Measurements from ENCODE around the gene PZP. TPM values are rescaled to one million over a fixed set of nuclear protein-coding genes. Genes with fewer than 3 reads are reported as not detected.
A peak's percentile ranks its signal among the peaks of the same experiment; 100 is the strongest.

PZP gene
- total RNA-seq, 1 experiment from 2014 or later, result not detected

DNA sequence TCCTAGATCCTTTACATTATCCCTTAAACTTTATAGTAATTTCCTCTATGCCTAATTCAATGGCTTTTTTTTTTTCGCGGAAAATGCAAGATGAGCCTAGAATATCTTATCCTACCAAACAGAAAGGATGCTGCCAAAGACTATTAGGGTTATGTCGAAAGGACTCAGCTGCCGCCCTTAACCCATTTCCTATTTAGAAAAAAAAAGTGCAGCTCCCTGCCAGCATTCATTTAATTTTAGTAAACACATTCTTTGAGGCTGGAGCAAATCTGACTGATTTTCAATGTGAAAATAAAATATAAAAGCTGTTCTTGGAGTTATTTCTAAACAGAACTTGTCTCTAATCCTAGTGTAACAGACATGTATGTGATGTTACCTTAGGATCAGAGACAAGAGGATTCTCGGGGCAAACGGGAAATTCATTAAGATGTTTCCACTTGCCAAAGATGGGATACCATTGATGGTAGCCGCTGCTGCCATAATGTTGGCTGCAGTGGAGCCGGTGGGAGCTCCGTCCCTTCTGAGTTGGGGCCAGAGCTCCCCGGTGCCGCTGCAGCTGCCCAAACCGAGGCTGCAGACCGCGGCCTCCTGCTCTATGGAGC is 84.3 kb downstream of the PZP start:
- no peak overlapping the region for H3K27ac ChIP-seq
- DNase-seq, result no peak

DNA sequence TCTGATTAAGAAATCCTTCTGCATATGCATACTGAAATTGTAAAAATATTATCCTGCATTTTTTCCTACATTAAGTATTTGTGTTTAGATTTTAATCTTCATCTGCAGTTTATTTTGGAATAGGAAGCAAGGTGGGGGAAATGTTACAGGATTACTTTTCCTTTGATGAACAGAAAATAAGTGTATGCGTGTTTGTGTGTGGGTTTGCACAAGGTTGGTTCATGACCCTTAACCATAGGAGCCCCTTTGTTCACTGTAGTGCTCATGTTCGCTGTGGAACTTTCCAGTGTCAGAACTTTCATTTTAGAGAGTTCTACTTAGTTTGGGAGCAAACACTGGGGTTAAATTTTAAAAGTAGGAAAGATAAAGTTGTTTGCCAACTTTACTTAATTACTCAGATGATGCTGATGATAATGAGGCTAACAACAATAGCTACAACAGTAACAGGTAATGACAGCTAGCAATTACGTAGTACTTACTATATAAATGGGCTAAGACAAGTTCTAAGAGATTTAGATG is 86.0 kb downstream of the PZP start:
- Histone ChIP-seq H3K4me1 (no peaks in the 10 kb centered on the region), H3K27ac (no peak overlapping the region), H3K27me3 (no peaks in the 10 kb centered on the region), H3K36me3 (no peaks in the 10 kb centered on the region), H3K9me3 (replicated peaks) (no peaks in the 10 kb centered on the region), H3K4me3 (no peak overlapping the region)
- no peak for DNase-seq

More for the DNA sequence above, 84.3 kb downstream of the PZP start:
- no peak overlapping the region for H3K4me3 ChIP-seq
- H3K36me3 ChIP-seq, result no peaks in the 10 kb centered on the region
- H3K27me3 ChIP-seq, result no peaks in the 10 kb centered on the region
- no peaks in the 10 kb centered on the region for H3K9me3 ChIP-seq (replicated peaks)
- no peaks in the 10 kb centered on the region for H3K4me1 ChIP-seq

DNA sequence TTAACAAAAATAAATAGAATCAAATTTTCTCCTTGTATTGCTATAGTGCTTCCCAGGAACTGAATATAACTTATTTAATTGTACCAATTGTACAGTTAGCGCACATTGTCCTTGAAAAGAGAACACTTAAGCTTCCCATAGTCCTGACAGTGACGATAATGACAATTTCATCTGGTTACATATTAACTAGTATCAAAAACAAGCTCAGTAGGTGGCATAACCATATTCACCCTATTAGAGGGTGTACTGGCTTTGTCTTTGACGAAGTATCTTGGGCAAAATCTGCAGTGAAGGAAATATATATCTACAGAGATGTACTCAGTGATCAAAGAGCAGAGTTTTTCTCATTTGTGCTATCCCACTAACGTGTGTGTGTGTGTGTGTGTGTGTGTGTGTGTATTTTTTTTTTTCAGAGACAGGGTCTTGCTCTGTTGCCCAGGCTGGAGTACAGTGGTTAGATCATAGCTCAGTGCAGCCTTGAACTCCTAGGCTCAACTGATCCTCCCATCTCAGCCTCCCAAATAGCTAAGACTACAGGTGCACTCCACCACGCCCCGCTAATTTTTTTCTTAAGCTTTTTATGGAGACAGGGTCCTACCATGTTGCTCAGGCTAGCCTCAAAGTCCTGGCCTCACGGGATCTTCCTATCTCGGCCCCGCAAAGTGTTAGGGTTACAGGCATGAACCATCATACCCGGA is 87.6 kb downstream of the PZP start:
- no peaks in the 10 kb centered on the region for H3K27me3 ChIP-seq
- H3K9me3 ChIP-seq (replicated peaks), result no peaks in the 10 kb centered on the region
- H3K4me3 ChIP-seq, result no peak overlapping the region
- no peaks in the 10 kb centered on the region for H3K4me1 ChIP-seq
- H3K36me3 ChIP-seq, result no peaks in the 10 kb centered on the region
- no peak for DNase-seq
- H3K27ac ChIP-seq, result no peak overlapping the region

DNA sequence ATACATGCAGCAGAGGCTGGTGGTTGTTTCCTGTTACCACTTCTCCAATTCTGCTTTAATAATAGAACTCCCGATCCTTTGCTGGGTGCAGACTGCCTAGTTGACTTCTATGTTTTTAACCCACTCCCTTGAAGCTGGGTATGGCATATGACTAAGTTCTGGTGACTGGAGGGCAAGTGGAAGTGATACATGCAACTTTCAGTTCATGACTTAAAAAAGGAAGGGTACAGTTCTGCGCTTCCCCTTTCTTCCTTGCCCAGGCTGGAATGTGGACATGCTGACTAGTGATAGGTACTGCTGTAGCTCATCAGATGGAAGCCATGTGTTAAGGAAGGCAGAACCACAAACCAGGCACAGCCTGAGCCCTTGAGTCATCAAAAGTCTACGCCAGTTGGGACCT is 90.0 kb downstream of the PZP start:
- DNase-seq, result no peak
- Histone ChIP-seq H3K27me3 (no peaks in the 10 kb centered on the region), H3K4me1 (no peaks in the 10 kb centered on the region), H3K9me3 (replicated peaks) (no peaks in the 10 kb centered on the region), H3K4me3 (no peak overlapping the region), H3K27ac (no peak overlapping the region), H3K36me3 (no peaks in the 10 kb centered on the region)

DNA sequence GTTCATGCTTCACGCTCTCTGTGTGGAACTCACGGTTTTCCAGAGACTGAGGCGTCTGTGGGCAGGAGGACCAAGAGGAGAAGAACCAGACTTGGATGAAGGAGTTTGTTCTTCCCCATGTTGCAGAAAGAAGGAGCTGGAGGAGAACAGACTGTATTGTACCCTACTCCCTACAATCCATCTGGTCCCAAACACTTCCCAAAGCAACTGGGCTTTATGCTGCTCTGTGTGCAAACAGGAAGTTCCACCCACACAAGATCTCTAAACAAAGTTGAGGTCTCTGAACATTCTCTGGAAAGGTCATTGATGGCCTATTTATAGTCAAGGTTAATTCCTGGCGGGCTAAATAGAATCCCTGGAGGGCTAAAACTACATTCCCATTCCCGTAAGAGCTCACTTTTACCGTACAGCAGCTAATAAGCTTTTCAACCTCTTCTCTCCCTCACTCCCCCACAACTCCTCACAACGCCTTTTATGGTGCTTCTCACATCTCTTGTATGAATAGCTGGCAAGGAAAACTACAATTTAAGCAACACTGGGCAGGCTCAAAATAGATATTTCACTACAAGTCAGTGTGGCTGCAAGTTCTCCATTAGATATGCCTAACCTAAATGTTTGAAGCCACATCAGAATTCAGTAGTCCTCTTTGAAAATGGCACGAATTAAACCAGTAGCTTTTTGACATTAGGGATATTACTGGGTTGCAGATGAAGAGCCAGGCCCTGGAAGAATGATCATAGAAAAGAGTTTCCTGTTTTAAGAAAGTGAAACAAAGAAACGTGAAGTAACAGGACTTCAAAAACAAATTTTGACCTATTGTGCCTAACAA is 92.2 kb downstream of the PZP start, which contains the start of gene A2M:
Gene A2M, minus strand, starts transcription at position 189 of the 829 bp plus-strand sequence. Its CDS starts 70 bp downstream, at position 119.
- Histone ChIP-seq H3K9me3 (replicated peaks) (no peaks in the 10 kb centered on the region), H3K27me3 (no peaks in the 10 kb centered on the region), H3K27ac (no peak within 1 kb of the TSS), H3K4me3 (no peak within 1 kb of the TSS), H3K36me3 (no peaks in the 10 kb centered on the region), H3K4me1 (no peaks in the 10 kb centered on the region)
- peak in 1 of 2 experiments; percentile 15 for DNase-seq

DNA sequence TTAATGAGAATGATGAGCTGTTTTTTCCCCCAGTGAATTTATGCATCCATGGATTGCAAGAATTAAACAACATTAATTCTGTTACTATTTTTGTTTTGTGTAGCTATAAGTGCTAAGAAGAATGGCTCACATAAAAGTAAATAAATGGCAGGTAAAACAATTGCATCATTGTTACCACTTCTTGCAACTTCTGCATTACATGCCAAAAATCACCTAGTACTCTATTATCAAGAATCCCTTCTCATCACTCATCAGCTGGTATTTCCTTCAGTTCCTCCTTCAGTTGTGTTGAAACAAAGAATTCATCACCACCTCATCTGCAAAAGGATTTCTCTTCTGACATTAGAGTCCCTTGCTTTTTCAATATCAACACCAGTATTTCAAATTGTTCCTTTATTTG is 93.2 kb downstream of the PZP start:
- no peaks in the 10 kb centered on the region for H3K9me3 ChIP-seq (replicated peaks)
- DNase-seq, result no peak
- H3K27ac ChIP-seq, result no peak overlapping the region
- H3K4me3 ChIP-seq, result no peak overlapping the region
- no peaks in the 10 kb centered on the region for H3K27me3 ChIP-seq
- H3K4me1 ChIP-seq, result no peaks in the 10 kb centered on the region
- H3K36me3 ChIP-seq, result no peaks in the 10 kb centered on the region

DNA sequence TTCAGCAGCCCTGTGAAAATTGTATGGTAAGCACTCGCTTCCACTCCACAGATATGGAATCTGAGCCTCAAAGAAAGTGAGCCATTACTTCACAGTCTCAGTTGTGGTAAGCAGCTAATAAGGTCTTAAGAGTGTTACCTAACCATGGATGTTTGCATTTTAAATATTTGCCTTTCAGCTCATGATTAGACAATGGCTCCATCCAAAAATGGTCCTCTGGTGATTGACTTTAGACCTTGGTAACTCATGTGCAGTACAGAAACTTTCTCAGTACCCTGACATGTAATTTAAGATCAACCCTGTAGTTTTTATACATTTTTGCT is 94.2 kb downstream of the PZP start:
- no peak overlapping the region for H3K4me3 ChIP-seq
- DNase-seq, result no peak

DNA sequence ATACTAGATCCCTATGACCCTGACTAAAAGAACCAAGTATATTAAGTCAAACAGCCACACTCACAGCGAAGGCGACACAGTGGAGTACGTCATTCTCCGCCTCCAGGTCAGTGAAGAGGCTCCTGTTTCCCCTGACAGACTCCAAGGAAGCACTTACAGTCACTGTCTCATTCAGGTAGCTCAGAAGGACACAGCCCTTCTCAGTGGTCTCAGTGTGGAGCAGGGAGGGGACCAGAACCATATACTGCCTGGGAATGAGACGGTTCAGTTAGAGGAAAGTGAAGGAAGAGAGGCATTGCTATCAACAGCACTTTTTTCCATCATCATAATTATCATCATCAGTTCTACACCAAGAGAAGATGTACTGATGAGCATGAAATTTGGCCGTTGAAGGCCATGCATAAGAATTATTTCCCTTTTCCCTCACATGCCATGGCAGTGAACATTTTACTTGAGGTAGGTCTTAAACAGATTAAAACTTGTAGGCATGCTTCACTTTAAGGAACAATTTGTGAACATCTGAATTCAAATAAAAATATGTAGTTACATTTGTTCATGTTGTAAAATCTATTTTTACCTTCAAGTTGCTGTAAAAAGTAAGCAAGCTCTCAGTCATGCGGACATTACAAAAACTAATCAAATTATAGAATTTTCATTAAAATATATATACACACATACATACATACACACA is 94.8 kb downstream of the PZP start:
- Histone ChIP-seq H3K4me1 (no peaks in the 10 kb centered on the region), H3K36me3 (no peaks in the 10 kb centered on the region), H3K27me3 (no peaks in the 10 kb centered on the region), H3K9me3 (replicated peaks) (no peaks in the 10 kb centered on the region), H3K27ac (no peak overlapping the region), H3K4me3 (no peak overlapping the region)
- DNase-seq, result no peak

More for the DNA sequence above, 94.2 kb downstream of the PZP start:
- Histone ChIP-seq H3K4me1 (no peaks in the 10 kb centered on the region), H3K27me3 (no peaks in the 10 kb centered on the region), H3K27ac (no peak overlapping the region), H3K9me3 (replicated peaks) (no peaks in the 10 kb centered on the region), H3K36me3 (no peaks in the 10 kb centered on the region)

DNA sequence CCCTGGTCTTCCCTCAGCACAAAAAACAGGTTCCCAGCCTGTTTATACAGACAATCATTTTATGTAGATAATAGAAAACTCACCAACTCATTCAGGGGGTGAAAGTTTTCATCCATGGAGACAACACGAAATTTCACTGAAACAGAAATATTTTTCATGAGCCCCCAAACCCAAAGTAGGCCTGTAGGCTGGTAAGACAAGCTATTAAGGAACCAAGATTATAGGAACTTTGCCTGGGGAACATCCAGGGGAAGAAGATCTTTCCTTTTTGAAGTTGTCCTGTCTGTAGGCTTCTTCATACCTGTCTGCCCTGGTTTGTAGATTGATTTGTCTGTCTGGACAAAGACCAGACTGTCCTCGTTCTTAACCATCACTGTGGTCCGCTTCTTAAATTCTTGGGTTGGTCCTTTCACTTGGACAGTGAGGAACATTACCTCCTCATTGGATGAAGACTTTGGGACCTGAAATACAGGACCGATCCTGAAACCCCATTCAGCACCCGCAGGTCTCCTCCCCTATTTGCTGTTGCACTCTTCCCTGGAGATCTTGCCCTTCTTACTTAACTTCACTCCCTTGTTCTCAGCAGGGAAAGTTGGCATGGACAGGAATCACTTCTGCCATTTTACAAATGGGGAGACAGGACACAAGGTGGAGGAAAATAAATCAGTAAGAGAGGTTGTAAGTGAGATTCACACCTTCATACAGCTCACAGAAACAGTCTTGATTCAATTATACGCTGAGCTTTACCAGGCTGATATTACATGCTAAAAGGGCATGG is 95.9 kb downstream of the PZP start:
- Histone ChIP-seq H3K9me3 (replicated peaks) (no peaks in the 10 kb centered on the region), H3K36me3 (no peaks in the 10 kb centered on the region), H3K27ac (no peak overlapping the region), H3K27me3 (no peaks in the 10 kb centered on the region), H3K4me3 (no peak overlapping the region), H3K4me1 (no peaks in the 10 kb centered on the region)
- DNase-seq, result no peak

DNA sequence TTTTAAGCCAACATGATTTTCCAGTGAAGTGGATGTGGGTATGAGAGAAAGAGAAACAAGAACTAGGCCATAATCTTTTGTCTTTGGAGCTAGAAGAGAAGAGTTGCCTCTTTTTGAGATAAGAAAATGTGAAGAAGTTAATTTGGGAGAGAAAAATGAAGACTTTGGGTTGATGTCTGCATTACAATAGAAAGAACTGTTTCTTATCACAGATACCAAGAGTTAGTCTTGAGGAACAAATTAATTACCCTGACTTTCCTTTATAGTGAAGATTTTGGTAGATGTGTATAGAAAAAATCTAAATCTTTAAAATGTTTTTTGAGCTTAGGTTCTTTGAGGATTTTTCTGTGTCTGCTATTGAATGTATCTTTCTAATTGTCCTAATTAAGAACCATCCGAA is 96.7 kb downstream of the PZP start:
- no peaks in the 10 kb centered on the region for H3K9me3 ChIP-seq (replicated peaks)
- H3K36me3 ChIP-seq, result no peaks in the 10 kb centered on the region
- DNase-seq, result no peak
- H3K4me1 ChIP-seq, result no peaks in the 10 kb centered on the region
- no peaks in the 10 kb centered on the region for H3K27me3 ChIP-seq
- H3K27ac ChIP-seq, result no peak overlapping the region
- no peak overlapping the region for H3K4me3 ChIP-seq

DNA sequence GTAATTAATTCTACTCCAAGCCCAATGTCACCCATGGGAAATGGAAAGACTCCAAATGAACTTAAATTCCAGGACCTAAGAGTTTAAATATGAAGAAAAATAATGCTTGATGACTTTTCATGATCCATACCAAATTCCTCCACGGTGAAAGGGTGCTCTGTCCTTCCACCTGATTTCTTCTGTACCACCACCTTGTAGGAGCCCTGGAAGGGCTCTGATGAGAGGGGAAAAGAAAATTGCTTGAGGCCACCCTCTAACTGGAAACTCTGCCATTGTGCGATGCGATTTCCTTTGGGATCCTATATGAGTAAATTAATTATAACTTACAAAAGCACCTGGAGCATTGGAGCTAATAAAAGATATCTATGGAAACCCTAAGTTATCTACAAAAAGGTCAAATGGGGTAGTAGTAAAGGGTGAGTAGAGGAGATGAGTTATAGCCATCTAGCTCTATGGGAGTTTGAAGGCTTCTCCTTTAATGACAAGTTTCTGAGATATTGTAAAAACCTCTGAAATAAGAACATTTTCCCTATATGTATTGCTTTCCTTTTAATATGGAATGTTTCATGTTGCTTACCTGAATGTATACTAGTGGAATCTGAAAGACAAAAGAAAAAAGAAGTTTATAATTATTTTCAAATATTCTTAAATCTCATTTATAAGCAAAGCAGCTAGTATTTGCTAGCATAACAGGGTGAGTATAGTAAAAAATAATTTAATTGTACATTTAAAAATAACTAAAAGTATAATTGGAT is 98.3 kb downstream of the PZP start:
- H3K4me3 ChIP-seq, result no peak overlapping the region
- no peaks in the 10 kb centered on the region for H3K4me1 ChIP-seq
- H3K9me3 ChIP-seq (replicated peaks), result no peaks in the 10 kb centered on the region
- no peak overlapping the region for H3K27ac ChIP-seq
- H3K27me3 ChIP-seq, result no peaks in the 10 kb centered on the region
- DNase-seq, result no peak
- no peaks in the 10 kb centered on the region for H3K36me3 ChIP-seq

DNA sequence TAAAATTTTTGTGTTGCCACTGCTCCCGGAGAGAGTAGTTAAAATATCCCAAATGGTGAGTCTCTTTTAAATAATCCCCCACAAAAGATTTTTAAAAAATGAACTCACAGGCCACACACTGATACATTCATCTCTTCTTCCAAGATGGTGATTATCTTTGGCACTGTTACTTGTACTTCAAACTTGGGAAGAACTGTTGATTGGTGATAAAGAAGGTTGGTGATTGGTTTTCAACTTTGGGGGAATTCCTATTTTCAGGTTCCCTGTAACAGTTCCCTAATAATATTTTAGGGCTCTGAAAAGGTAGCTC is 99.0 kb downstream of the PZP start:
- DNase-seq, result no peak
- Histone ChIP-seq H3K4me1 (no peaks in the 10 kb centered on the region), H3K36me3 (no peaks in the 10 kb centered on the region), H3K27me3 (no peaks in the 10 kb centered on the region), H3K9me3 (replicated peaks) (no peaks in the 10 kb centered on the region), H3K4me3 (no peak overlapping the region), H3K27ac (no peak overlapping the region)

DNA sequence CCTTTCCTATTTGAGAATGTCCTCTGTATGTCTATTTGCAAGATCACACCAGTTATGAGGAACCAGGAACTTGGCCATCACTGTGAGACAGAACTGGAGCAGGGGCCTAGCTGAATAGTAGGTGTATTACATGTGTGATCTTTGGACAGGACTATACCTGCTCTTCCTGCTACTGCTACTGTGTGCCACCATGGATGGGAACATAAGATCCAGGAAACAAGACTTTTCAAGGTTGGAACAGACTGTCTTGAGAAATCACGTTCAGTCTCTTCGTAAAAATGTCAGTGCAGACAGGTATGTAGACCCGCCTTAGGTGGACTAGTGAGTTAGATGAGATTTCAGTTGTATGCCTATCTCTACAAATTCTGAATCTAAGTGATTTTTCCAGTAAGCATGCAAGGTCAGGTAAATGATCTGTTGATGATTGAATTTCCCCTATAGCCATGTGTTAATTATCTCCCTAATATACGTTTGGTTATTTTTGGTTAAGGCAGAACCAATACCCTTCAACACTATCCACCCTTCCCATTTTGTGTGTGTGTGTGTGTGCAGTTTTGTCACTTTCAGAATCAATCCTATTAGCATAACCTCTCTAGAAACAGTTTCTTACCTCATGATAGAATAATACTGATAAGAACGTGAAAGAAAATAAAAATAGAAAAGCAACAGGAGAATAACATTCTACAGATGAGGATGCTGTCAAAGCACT is 99.5 kb downstream of the PZP start:
- Histone ChIP-seq H3K36me3 (no peaks in the 10 kb centered on the region), H3K27me3 (no peaks in the 10 kb centered on the region), H3K27ac (no peak overlapping the region), H3K4me3 (no peak overlapping the region), H3K4me1 (no peaks in the 10 kb centered on the region), H3K9me3 (replicated peaks) (no peaks in the 10 kb centered on the region)
- DNase-seq, result no peak

Data from SJCRH30 (cell line).